IPS-NIHi11 (cell line): Measurements from ENCODE around the gene TMEM170B.

Experiments used
- DNase-seq: peaks from one replicate; pipeline ENCODE4 v3.0.0; 2012; ENCODE audit warnings: mixed read lengths, low spot score

The TMEM170B gene

GRCh38 chr6:11586117-11586516 lies 48.6 kb downstream of the TMEM170B start:
- DNase-seq: no peak

GRCh38 chr6:11586536-11586935 lies 49.0 kb downstream of the TMEM170B start:
- no peak for DNase-seq

- DNase-seq: no peak
Measured at GRCh38 chr6:11589261-11589660, 51.7 kb downstream of the TMEM170B start.

GRCh38 chr6:11592294-11592906 lies 54.9 kb downstream of the TMEM170B start:
- DNase-seq: no peak

- no peak for DNase-seq
Measured at GRCh38 chr6:11593096-11593495, 55.5 kb downstream of the TMEM170B start.

- DNase-seq: peak; percentile 44
Measured at GRCh38 chr6:11595903-11596302, 58.4 kb downstream of the TMEM170B start.

GRCh38 chr6:11596640-11597237 lies 59.2 kb downstream of the TMEM170B start:
- no peak for DNase-seq

GRCh38 chr6:11598687-11599086 lies 61.1 kb downstream of the TMEM170B start:
- no peak for DNase-seq

- DNase-seq: no peak
Measured at GRCh38 chr6:11600251-11600650, 62.7 kb downstream of the TMEM170B start.

GRCh38 chr6:11601776-11602605 lies 64.4 kb downstream of the TMEM170B start:
- DNase-seq: peak; percentile 52

- no peak for DNase-seq
Measured at GRCh38 chr6:11604215-11604614, 66.7 kb downstream of the TMEM170B start.

- DNase-seq: no peak
Measured at GRCh38 chr6:11604836-11605506, 67.4 kb downstream of the TMEM170B start.

- DNase-seq: no peak
Measured at GRCh38 chr6:11605507-11605905, 68.0 kb downstream of the TMEM170B start.

- DNase-seq: no peak
Measured at GRCh38 chr6:11606332-11606731, 68.8 kb downstream of the TMEM170B start.

- DNase-seq: no peak
Measured at GRCh38 chr6:11607383-11607782, 69.8 kb downstream of the TMEM170B start.

GRCh38 chr6:11608600-11609323 lies 71.2 kb downstream of the TMEM170B start:
- no peak for DNase-seq

- peak; percentile 40 for DNase-seq
Measured at GRCh38 chr6:11609324-11610071, 71.9 kb downstream of the TMEM170B start.

GRCh38 chr6:11613336-11613735 lies 75.8 kb downstream of the TMEM170B start:
- no peak for DNase-seq

GRCh38 chr6:11613858-11614257 lies 76.3 kb downstream of the TMEM170B start:
- no peak for DNase-seq

GRCh38 chr6:11614534-11615213 lies 77.1 kb downstream of the TMEM170B start:
- no peak for DNase-seq

GRCh38 chr6:11615214-11615602 lies 77.7 kb downstream of the TMEM170B start:
- no peak for DNase-seq
